GM04504 (cell line): ENCODE results near the gene MFSD12.

ENCODE experiments used
- DNase-seq: peaks from one replicate; pipeline ENCODE4 v3.0.0-alpha.2; 2012; ENCODE audit warnings: low read depth

MFSD12 gene

GRCh38 chr19:3506384-3507340, 50.7 kb downstream of the MFSD12 start:
- DNase-seq, result no peak

GRCh38 chr19:3505598-3506383, 51.6 kb downstream of the MFSD12 start, which contains the start of gene FZR1:
TSS of gene FZR1 (plus strand) at chr19:3506311. CDS start at chr19:3522990, 16,679 bp downstream.
- DNase-seq, result peak; percentile 98

- no peak for DNase-seq
Observed at GRCh38 chr19:3504735-3505134, 52.7 kb downstream of the MFSD12 start.

GRCh38 chr19:3503036-3503572, 54.3 kb downstream of the MFSD12 start:
- DNase-seq, result no peak

- no peak for DNase-seq
Observed at GRCh38 chr19:3501780-3502179, 55.6 kb downstream of the MFSD12 start.

GRCh38 chr19:3500429-3501101, 56.8 kb downstream of the MFSD12 start, which contains the start of gene DOHH:
TSS of gene DOHH (minus strand) at chr19:3500674. CDS start at chr19:3496814, 3,860 bp downstream.
- peak; percentile 92 for DNase-seq

- DNase-seq, result no peak
Observed at GRCh38 chr19:3499738-3500428, 57.5 kb downstream of the MFSD12 start.

- no peak for DNase-seq
Observed at GRCh38 chr19:3497757-3498520, 59.4 kb downstream of the MFSD12 start.

- no peak for DNase-seq
Observed at GRCh38 chr19:3496392-3497273, 60.8 kb downstream of the MFSD12 start.

- no peak for DNase-seq
Observed at GRCh38 chr19:3494559-3494958, 62.8 kb downstream of the MFSD12 start.
